GM23248 (cell line): ENCODE data around the gene CDIP1.

Source experiments
- EZH2 ChIP-seq: fragments of 200-600 bp; sonication (generic); IDR thresholded peaks from 2 replicates; pipeline ENCODE4 v1.6.1; 2018; ENCODE audit warnings: antibody characterized with exemption, mild to moderate bottlenecking; ENCODE audit not compliant: insufficient read depth, poor library complexity, severe bottlenecking
- EZH2phosphoT487 ChIP-seq: fragments of 200-600 bp; sonication (generic); IDR thresholded peaks from 2 replicates; pipeline ENCODE4 v1.6.1; 2018; ENCODE audit warnings: antibody characterized with exemption, moderate library complexity, mild to moderate bottlenecking, low read depth; ENCODE audit not compliant: insufficient read depth

DNA sequence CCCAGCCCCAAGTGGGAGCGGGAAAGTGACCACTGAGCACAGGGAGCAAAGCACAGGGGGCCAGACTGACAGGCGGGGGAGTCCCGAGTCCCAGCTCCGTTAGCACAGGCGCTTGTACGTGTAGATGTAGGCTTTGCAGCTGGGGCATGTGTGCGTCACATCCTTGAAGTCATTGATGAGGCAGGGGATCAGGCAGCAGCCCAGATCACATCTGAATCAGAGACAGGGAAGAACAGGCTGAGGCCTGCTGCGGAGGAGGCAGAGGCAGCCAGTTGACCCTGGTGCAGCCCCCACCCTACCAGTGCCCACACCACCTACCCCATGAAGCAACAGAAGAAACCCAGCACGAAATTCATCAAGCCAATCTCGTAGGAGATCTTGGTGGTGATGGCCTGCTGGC is 26.1 kb downstream of the CDIP1 start:
- TF ChIP-seq EZH2 (no peak), EZH2phosphoT487 (no peak)
